DMS114 treated with DMSO at 0.1 percent for 48 hours (cell line): Measurements from ENCODE around the gene EXD1.
A peak's percentile ranks its signal among the peaks of the same experiment; 100 is the strongest.
"Not testable (repeated sequence)": the region's sequence is repeated elsewhere in the genome, so short reads cannot be mapped to it uniquely, and the experiment has no call there.

ENCODE experiments used
- DNase-seq: peaks from one replicate; lab custom pipeline; 2025; ENCODE audit not compliant: unreplicated experiment; lab: John Stamatoyannopoulos, UW

Gene EXD1

GRCh38 chr15:41230650-41231421, at the start of gene EXD1, which contains the start of gene CHP1:
EXD1 (minus strand) TSS chr15:41230757; CDS start chr15:41226575, 4,182 bp downstream.
CHP1 (plus strand) TSS chr15:41231268; CDS start chr15:41231383, 115 bp downstream.
- DNase-seq: peak; percentile 94

GRCh38 chr15:41279535-41280283, 49.2 kb upstream of the EXD1 start:
- no peak for DNase-seq

GRCh38 chr15:41278319-41278718, 47.8 kb upstream of the EXD1 start:
- DNase-seq: no peak

GRCh38 chr15:41276831-41277230, 46.3 kb upstream of the EXD1 start:
- DNase-seq: no peak

- DNase-seq: no peak
Observed at GRCh38 chr15:41269887-41270286, 39.3 kb upstream of the EXD1 start.

- no peak for DNase-seq
Observed at GRCh38 chr15:41263891-41264351, 33.4 kb upstream of the EXD1 start.

GRCh38 chr15:41262571-41262970, 32.0 kb upstream of the EXD1 start:
- DNase-seq: no peak

- not testable (repeated sequence) for DNase-seq
Observed at GRCh38 chr15:41260924-41261323, 30.4 kb upstream of the EXD1 start.

- DNase-seq: no peak
Observed at GRCh38 chr15:41259546-41260189, 29.1 kb upstream of the EXD1 start.

GRCh38 chr15:41258750-41259471, 28.4 kb upstream of the EXD1 start:
- no peak for DNase-seq

- DNase-seq: no peak
Observed at GRCh38 chr15:41256577-41257038, 26.1 kb upstream of the EXD1 start.

- no peak for DNase-seq
Observed at GRCh38 chr15:41256103-41256502, 25.5 kb upstream of the EXD1 start.

- DNase-seq: no peak
Observed at GRCh38 chr15:41254560-41254959, 24.0 kb upstream of the EXD1 start.

GRCh38 chr15:41251411-41251810, 20.9 kb upstream of the EXD1 start:
- no peak for DNase-seq

GRCh38 chr15:41250745-41251144, 20.2 kb upstream of the EXD1 start:
- DNase-seq: not testable (repeated sequence)

- DNase-seq: no peak
Observed at GRCh38 chr15:41241221-41241964, 10.8 kb upstream of the EXD1 start.

- no peak for DNase-seq
Observed at GRCh38 chr15:41238100-41238499, 7.5 kb upstream of the EXD1 start.

- no peak for DNase-seq
Observed at GRCh38 chr15:41235929-41236328, 5.4 kb upstream of the EXD1 start.

GRCh38 chr15:41235228-41235627, 4.7 kb upstream of the EXD1 start:
- not testable (repeated sequence) for DNase-seq

GRCh38 chr15:41233367-41233771, 2.8 kb upstream of the EXD1 start:
- no peak for DNase-seq
